GM19238 (cell line): ENCODE data around the gene DIRAS1.

Experiments used
- DNase-seq: peaks from one replicate; pipeline ENCODE4 v3.0.0; 2011; ENCODE audit warnings: low spot score; ENCODE audit not compliant: insufficient read length

Gene DIRAS1

GRCh38 chr19:2720777-2721569, at the start of gene DIRAS1:
TSS of gene DIRAS1 (minus strand) at chr19:2721372. CDS start at chr19:2717806, 3,566 bp downstream.
- DNase-seq: no peak

- DNase-seq: no peak
Measured at GRCh38 chr19:2770055-2771013, 49.2 kb upstream of the DIRAS1 start.

GRCh38 chr19:2769218-2769617, 48.0 kb upstream of the DIRAS1 start:
- DNase-seq: no peak

- no peak for DNase-seq
Measured at GRCh38 chr19:2768365-2769132, 47.4 kb upstream of the DIRAS1 start.

- no peak for DNase-seq
Measured at GRCh38 chr19:2767688-2768087, 46.5 kb upstream of the DIRAS1 start.

- no peak for DNase-seq
Measured at GRCh38 chr19:2766594-2767372, 45.6 kb upstream of the DIRAS1 start.

GRCh38 chr19:2765376-2765775, 44.2 kb upstream of the DIRAS1 start:
- no peak for DNase-seq

GRCh38 chr19:2764945-2765344, 43.8 kb upstream of the DIRAS1 start:
- no peak for DNase-seq

- no peak for DNase-seq
Measured at GRCh38 chr19:2763687-2764086, 42.5 kb upstream of the DIRAS1 start.

- no peak for DNase-seq
Measured at GRCh38 chr19:2762783-2763496, 41.8 kb upstream of the DIRAS1 start.

GRCh38 chr19:2761876-2762782, 41.0 kb upstream of the DIRAS1 start:
- no peak for DNase-seq

- no peak for DNase-seq
Measured at GRCh38 chr19:2761309-2761677, 40.1 kb upstream of the DIRAS1 start.

- DNase-seq: no peak
Measured at GRCh38 chr19:2759965-2760364, 38.8 kb upstream of the DIRAS1 start.

GRCh38 chr19:2759362-2759761, 38.2 kb upstream of the DIRAS1 start:
- DNase-seq: no peak

GRCh38 chr19:2758601-2759313, 37.6 kb upstream of the DIRAS1 start:
- no peak for DNase-seq

- DNase-seq: no peak
Measured at GRCh38 chr19:2756921-2757881, 36.0 kb upstream of the DIRAS1 start.

- DNase-seq: no peak
Measured at GRCh38 chr19:2756477-2756876, 35.3 kb upstream of the DIRAS1 start.
